NK-92 (cell line): ENCODE results near the gene WNT8A.
"Not testable (repeated sequence)": the region's sequence is repeated elsewhere in the genome, so short reads cannot be mapped to it uniquely, and the experiment has no call there.

Experiments
- DNase-seq: peaks from one replicate; lab custom pipeline; 2025; ENCODE audit not compliant: unreplicated experiment; lab: John Stamatoyannopoulos, UW

Gene WNT8A, protein sequence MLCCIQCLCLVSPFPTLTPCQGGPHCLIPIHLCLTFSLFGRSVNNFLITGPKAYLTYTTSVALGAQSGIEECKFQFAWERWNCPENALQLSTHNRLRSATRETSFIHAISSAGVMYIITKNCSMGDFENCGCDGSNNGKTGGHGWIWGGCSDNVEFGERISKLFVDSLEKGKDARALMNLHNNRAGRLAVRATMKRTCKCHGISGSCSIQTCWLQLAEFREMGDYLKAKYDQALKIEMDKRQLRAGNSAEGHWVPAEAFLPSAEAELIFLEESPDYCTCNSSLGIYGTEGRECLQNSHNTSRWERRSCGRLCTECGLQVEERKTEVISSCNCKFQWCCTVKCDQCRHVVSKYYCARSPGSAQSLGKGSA

DNA sequence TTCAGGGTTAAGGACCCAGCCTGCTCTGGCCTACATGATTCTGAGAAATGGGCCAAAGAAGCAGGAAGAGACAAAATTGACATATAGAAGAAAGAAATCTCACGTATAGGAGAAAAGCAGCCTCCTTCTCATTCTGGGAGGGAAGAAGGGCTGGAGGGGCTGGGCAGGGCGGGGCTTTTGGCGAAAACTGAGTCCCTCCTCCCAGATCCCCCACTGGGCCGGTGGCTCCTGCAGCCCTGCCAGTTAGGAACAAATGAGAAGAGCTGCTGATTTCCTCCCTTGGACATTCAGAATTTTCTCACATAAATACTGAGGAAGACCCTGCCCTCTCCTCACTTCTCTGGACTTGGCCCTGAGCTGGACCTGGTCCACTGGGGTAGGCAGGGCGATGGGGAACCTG, at the start of gene WNT8A:
Gene WNT8A, plus strand, starts transcription at position 332 of the 400 bp plus-strand sequence. CDS start 95 bp downstream, outside the sequence.
- DNase-seq: no peak

DNA sequence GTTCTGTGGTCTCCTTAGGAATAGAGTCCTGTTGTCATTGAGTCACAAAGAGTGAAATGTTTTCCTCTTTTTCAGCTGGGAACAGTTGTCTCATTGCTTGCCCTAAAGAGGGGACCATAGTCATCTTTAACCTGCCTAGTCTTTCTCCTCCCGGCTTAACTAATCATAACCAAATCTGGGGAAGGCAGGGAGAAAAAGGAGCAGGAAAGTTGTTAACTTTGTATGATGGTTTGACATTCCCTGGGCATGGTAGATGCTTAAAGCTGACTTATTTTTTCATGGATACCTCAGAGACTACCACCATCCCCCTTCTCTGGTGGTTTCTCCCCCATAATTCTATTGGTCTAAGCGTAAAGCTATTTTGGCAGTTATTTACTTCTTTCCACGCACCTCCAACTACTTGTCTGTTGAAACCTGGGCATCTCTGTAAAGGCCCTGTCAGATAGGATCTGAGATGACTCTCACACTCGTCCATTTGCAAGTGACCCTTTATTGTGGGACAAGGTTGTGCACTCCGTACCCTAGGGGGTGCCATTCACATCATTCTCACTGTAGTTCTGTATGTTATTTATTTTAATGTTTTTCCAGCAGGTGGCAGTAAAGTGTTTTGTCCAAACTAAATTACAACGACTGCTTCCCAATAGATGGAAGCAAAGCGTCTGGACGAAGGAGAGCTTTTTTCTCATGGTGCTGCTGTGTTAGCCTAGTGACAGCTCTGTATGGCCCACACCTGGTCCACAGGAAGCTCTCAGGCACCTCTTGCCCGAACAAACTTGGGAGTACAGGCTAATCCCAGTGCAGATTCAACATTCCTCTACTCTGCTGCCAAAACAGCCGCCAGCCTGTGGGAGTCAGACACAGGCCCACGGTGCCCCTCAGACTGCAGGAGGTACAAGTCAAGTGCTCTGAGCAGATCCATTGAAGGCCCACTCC, 48.0 kb upstream of the WNT8A start:
- DNase-seq: no peak

DNA sequence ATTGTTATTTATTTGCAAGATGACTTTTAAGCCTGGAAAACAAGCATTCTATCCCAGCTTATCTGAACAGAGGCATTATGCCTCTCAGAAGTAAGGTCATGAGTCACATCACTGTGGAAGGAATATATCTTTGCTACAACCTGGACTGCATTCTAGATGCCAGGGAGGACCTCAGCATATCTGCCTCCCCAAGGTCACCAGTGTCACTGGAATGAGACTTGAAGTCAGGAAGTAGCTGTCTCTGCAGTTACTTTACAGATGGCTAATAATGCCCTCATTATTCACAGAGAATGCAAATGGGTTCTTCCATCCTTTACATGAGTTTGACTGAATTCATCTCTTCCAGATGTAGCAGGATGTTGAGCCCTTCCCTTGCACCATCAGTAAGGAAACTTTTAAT, 46.6 kb upstream of the WNT8A start:
- no peak for DNase-seq

DNA sequence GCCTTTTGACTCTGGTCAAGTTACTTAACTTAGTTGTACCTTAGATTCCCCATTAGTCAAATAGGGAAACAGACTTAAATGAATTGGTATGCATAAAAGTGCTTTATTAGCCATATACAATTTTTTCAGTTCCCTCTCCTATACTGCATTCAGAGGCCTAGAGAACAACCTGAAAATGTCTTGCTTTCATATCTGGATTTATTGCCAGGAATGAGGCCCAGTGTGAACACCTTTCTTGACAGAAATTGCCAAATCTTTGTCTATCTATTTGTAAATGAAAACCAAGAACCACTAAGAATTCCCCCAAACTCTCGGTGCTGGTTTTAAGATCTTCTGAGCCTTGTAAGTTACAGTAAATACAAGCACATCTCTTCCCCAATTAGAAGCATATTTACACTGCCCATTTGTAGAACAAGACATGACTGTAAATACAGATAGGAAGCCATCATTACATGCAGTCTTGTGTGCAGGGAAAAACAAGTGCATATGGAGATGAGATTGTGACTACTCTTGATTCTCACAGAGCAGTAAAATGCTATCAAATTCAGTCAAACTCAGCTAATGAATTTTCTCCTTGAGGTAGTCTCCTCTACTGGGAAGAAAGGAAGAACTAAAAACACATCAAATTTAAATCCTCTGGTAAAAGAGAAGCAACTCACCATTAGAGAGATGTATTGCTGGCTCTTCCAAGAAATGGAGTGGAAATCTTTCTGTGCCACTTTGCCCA, 45.8 kb upstream of the WNT8A start:
- no peak for DNase-seq

DNA sequence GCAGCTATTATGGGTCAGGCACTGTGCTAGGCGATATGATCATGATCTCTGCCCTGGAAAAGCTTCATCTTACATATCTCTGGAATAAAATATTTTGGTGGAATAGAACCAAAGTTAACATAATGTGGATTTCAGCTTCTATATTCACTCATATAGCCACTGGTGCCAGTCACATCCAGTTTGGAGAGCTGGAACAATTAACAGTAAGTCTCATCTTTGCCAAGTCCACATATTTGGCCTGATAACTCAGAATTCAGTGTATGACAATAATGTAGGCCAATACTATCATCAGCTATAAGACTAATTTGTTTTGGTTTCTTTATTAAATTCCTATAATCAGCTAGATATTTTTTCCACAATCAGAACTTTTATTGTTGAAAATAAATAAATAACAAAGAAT, 45.0 kb upstream of the WNT8A start:
- DNase-seq: no peak

DNA sequence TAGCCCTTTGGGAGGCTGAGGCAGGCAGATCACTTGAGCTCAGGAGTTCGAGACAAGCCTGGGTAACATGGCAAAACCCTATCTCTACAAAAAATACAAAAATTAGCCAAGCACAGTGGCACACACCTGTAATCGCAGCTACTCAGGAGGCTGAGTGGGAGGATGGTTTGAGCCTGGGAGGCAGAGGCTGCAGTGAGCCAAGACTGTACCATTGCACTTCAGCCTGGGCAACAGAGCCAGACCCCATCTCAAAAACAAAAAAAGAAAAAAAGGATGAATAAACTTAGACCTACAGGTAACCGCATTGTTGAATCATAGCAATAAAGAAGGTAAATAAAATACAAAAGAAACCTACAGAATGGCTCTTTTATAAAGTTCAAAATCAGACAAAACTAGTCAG, 38.5 kb upstream of the WNT8A start:
- not testable (repeated sequence) for DNase-seq

DNA sequence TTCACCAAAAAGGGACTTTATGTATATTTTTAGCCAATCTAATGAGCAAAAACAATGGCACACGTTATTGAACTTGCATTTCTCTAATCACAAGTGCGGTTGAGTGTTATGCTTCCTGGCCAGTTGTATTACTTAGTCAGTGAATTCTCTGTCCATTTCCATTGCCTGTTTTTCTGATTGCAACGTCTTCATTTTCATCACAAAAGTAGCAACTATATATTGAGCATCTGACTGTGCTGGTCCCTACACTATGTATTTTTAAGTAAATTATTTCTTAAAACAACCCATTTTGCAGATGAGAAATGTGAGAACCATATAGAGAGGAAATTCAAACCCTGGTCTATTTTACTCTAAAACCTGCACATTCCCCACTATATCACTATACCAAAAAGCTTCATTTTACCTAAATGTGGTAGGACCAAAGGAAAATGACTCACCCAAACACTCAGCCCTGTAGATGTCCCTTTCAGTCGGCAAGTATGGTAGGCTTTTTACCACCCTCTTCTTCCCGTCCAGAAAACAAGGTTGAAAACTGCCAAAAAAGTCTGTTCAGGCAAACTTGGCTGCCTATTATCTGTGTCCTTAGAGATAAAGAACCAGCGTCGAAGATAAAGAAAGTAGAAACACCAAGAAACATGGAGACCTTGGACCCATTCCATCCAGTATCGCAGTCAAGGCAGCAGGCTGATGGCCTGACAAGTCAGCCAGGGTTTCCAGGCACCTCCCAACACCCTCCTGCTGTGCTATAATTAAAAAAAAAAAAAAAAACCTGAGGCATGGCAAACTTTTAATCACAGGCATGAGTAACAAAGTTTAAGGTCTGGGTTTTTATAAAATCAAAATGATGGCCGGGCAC, 32.2 kb upstream of the WNT8A start:
- no peak for DNase-seq

DNA sequence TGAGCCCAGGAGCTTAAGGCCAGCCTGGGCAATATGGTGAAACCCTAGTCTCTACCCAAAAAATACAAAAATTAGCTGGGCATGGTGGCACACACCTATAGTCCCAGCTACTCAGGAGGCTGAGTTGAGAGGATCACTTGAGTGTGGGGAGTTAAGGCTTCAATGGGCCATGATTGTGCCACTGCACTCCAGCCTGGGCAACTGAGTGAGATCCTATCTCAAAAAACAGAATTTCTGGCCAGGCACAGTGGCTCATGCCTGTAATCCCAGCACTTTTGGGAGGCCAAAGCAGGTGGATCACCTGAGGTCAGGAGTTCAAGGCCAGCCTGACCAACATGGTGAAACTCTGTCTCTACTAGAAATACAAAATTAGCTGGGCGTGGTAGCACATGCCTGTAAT, 31.1 kb upstream of the WNT8A start:
- DNase-seq: not testable (repeated sequence)

DNA sequence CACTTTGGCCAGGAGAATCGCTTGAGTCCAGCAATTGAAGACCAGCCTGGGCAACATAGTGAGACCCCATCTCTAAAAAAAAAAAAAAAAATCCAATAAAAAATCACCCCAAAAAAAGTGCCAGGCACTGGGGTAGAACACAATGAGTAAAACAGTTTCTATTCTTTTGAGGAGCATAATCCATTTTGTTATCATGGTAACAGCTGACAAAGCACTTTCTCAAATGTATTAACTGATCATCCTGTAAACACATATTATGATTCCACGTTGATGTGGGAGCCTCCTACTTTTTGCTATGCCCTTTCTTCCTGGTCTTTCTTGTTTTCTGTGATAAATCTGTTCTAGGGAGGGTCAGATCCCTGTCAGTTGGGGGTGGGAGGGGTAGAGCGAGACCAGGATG, 30.3 kb upstream of the WNT8A start:
- DNase-seq: no peak

DNA sequence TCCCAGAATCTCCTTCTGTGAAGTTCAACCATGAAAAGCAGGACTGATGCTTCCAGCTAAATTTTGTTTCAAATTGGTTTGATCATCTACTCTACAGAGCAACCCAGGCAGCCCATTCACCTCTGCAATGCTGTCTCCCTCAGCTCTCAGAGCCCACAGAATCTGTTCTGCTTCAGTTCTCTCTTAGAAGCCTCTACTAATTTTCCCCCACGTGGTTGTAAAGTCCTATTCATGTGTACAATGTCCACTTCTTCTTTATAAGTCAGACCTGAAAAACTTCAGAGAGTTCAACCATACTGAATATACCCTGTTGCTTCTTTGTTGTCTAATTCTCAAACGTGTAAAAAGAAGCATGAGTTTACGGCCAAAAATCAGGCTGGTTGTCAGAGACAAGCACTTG, 29.6 kb upstream of the WNT8A start:
- no peak for DNase-seq

DNA sequence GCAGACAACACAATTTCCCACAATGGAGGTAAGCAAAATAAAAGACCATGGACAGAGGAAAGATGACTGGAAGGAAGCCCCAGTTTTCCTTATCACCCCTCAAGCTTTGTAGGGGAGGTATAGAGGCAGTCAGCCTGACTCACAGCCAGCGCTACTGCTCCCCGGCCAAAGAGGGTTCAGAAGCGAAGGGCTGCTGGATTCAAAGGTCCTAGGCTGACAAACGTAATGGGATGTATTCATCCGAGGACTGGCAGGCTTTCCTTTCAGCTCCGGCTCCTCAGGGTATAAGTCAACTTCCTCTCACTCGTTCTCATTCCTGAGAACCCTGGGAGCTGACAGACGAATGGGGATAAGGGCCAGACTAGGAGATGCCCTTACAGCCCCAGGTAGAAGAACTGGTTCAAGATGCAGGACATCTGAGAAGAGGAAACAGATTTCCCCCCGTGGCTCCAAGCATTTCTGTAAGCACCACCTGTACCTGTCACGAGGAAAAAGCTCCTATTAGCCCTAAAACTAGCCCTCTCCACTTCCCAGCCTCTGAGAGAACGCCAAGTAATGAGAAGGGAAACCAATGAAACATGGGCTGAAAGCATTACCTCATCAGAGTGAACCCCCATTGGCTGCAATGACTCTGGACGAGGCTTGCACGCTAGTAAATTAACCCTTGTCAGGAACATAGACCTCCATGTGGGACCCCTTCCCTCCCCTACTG, 28.8 kb upstream of the WNT8A start:
- DNase-seq: no peak

DNA sequence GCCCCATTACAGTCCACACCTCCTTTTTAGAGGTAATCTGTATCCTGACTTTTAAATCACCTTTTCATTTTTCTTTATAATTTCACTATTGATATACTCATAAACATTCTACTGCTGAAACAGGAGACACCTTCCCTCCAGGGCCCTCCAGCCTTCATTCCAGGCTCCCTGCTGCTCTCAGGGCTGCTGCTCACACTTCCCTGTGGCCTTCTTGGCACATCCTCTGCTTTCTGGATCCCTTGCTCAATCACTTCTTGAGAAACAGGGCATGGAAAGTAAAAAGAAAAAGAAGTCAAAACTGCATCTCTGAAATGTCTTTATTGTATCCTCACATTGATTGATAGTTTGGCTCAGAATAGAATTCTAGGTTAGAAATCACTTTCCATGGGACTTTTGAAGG, 19.3 kb upstream of the WNT8A start:
- no peak for DNase-seq

DNA sequence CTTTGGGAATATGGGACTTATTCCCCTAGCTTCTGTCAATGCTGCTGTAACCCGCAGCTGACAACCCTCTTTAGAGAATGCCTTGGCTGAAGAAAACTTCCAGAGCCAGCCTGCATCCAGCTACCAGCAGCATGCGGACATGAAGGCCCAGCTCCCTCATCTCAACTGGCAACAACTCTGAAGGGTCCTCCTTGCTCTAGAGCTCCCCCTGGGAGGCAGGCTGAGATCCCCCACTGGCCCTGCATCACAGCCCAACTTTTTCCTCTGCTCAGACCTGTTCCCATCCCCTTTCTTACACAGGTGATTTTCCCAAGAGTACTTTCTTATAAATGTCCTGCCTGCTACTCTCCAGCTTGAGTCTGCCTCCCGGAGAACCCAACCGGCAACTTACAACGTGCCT, 18.7 kb upstream of the WNT8A start:
- no peak for DNase-seq

DNA sequence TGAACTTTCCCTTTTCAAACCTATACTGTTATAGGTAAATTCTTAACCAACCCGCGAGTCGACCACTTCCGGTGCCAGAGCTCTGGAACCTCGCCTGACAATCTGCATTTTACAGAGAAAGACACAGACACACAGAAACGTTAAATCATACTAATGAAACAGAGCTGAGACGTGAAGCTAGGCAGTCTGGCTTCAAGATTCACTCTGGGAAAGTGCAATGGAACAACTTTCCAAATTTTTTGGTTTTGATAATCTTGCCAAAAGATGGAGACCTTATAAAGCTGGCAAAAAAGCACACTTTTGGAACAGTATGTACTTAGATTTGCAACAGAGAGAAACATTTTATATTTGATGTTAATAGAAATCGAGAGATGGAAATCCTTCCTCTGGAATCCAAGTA, 15.9 kb upstream of the WNT8A start:
- no peak for DNase-seq

DNA sequence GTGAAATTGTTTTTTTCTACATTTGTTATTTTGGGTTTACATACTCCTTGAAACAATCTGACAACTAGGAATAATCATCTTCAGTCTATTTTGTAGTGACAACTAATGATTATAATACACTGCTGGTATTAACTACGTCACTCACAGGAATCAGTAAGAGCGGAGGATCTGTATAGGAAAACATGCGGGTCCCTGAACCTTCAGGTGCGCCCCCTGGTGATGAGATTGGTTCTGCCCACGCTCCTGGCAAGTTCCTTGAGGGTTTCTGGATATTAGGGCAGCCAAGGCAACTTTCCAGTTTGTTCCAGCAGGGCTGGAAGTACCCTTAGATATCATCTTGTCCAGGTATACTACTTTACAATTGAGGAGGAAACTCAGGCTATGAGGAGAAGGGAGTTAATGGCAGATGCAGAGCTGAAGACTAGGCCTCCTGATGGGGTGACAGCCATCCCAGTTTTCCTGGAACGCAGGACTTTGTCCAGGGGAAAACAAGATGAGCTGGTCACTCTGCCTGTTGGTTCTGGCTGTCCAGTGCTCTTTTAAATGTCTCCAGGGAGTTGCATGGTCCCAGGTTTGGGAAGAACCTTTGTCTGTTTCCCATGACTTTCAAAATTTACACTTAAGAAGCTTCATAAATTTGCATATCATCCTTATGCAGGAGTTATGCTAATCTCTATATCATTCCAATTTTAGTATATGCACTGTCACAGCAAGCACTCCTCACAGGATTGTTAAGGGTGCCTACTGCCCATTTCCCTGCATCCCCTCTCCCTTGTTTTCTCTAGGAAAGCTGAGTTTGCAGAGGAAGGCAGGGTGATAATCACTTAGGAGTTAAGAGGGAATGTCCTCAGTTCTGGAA, 14.9 kb upstream of the WNT8A start:
- DNase-seq: no peak

DNA sequence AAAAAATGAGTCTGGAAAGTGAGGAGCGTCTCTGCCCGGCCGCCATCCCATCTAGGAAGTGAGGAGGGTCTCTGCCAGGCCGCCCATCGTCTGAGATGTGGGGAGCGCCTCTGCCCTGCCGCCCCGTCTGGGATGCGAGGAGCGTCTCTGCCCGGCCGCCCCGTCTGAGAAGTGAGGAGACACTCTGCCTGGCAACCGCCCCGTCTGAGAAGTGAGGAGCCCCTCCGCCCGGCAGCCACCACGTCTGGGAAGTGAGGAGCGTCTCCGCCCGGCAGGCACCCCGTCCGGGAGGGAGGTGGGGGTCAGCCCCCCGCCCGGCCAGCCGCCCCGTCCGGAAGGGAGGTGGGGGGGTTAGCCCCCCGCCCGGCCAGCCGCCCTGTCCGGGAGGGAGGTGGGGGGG, 13.8 kb upstream of the WNT8A start:
- not testable (repeated sequence) for DNase-seq

DNA sequence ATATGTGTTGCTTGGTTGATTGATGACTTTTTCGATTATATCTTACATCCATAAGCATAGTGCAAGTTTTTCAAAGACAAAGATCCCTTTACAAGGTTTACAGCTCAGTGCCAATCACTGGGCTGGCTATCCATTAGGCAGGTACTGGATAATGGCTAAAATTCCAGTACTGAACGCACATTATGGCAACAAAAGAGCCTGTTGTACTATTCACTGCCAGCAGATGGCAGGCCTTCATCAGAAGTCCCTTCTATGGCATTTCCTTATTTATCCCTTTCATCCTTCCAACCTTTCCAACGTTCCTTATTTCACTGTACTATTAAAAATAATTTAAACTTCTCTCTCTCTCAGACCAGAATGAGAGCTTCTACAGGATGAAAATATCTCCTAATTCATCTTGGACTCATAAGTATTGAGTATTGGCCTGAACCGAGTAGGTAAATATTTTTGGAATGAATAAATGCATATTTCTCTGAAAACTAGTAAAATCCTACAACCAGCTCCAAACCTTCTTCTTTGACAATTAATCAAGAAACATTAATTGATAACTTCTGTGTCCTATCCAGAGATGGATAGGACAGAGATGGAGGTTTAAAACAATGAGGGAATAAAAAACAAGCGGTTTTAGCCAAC, 6.7 kb upstream of the WNT8A start:
- DNase-seq: no peak

DNA sequence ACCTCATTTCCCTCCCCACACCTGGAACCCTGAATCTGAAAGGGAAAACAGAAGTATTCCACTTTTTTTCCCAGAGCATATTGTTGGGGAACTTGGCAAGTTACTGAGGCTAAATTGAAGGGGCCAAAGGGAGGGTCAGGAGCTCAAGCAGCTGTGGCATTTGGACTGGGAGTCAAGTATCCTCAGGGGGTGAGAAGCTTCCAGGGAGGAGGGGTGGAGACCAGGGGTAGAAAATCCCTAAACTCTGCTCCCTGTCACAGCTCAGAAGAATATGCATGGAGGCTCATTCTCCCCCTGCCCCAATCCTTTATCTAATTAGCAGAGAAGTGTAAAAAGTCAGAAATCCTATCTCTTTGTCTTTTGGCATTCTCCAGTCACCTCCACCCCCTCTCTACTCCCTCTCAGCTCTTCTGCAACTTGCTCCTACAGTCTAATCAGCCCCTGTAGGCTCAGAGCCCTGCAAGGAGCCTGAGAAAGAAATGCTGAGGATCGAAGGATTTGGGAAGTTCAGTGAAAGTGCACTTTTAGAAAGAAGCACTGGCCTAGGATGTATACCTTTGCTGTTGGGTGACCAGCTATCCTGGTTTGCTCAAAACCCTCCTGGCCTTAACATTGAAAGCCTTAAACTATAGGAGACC, 5.7 kb upstream of the WNT8A start:
- no peak for DNase-seq
